ENCODE results near the gene FAH. TPM values are rescaled to one million over a fixed set of nuclear protein-coding genes. Genes with fewer than 3 reads are reported as not detected.
"Not testable (repeated sequence)": the region's sequence is repeated elsewhere in the genome, so short reads cannot be mapped to it uniquely, and the experiment has no call there.

Gene FAH
- total RNA-seq, 1 donor from 2014 or later: 18.0 TPM

- Histone ChIP-seq H3K27ac (replicated peaks) (no peak overlapping the region), H3K27me3 (ENCODE audit: low read depth) (no peaks in the 10 kb centered on the region), H3K4me1 (peaks cover 31% of the 10 kb centered on the region), H3K36me3 (peaks cover 5% of the 10 kb centered on the region), H3K9me3 (replicated peaks) (no peaks in the 10 kb centered on the region), H3K4me3 (no peak overlapping the region)
- no peak for TF ChIP-seq CTCF (IDR thresholded peaks at IDR 0.05; ENCODE audit: borderline replicate concordance)
- DNase-seq: no peak
- intact Hi-C loops (cut with micrococcal nuclease): no loop called here
These were observed 2.2 kb downstream of the FAH start for GRCh38 chr15:80155001-80155377.

GRCh38 chr15:80155378-80156175 lies 2.8 kb downstream of the FAH start:
- H3K27ac ChIP-seq (replicated peaks); H3K9me3 ChIP-seq (replicated peaks); DNase-seq; H3K36me3 ChIP-seq; H3K27me3 ChIP-seq (ENCODE audit: low read depth); intact Hi-C loops (cut with micrococcal nuclease); H3K4me3 ChIP-seq: not testable (repeated sequence)
- peaks cover 35% of the 10 kb centered on the region for H3K4me1 ChIP-seq

GRCh38 chr15:80156176-80156720 lies 3.4 kb downstream of the FAH start:
- intact Hi-C loops (cut with micrococcal nuclease): no loop called here
- H3K36me3 ChIP-seq: peaks cover 9% of the 10 kb centered on the region
- no peak for TF ChIP-seq CTCF (IDR thresholded peaks at IDR 0.05; ENCODE audit: borderline replicate concordance)
- no peak overlapping the region for H3K27ac ChIP-seq (replicated peaks)
- peaks cover 36% of the 10 kb centered on the region for H3K4me1 ChIP-seq
- H3K4me3 ChIP-seq: no peak overlapping the region
- no peaks in the 10 kb centered on the region for H3K27me3 ChIP-seq (ENCODE audit: low read depth)
- H3K9me3 ChIP-seq (replicated peaks): no peaks in the 10 kb centered on the region
- no peak for DNase-seq

GRCh38 chr15:80157215-80157614 lies 4.4 kb downstream of the FAH start:
- no peak for TF ChIP-seq CTCF (IDR thresholded peaks at IDR 0.05; ENCODE audit: borderline replicate concordance)
- Histone ChIP-seq H3K9me3 (replicated peaks) (no peaks in the 10 kb centered on the region), H3K27ac (replicated peaks) (no peak overlapping the region), H3K36me3 (peaks cover 9% of the 10 kb centered on the region), H3K4me1 (peaks cover 27% of the 10 kb centered on the region), H3K27me3 (ENCODE audit: low read depth) (no peaks in the 10 kb centered on the region), H3K4me3 (no peak overlapping the region)
- intact Hi-C loops (cut with micrococcal nuclease): no loop called here
- DNase-seq: no peak

- H3K4me1 ChIP-seq: peaks cover 18% of the 10 kb centered on the region
- H3K4me3 ChIP-seq: no peak overlapping the region
- H3K36me3 ChIP-seq: peaks cover 17% of the 10 kb centered on the region
- H3K27me3 ChIP-seq (ENCODE audit: low read depth): no peaks in the 10 kb centered on the region
- no peak overlapping the region for H3K27ac ChIP-seq (replicated peaks)
- TF ChIP-seq CTCF (IDR thresholded peaks at IDR 0.05; ENCODE audit: borderline replicate concordance): no peak
- DNase-seq: no peak
- H3K9me3 ChIP-seq (replicated peaks): no peaks in the 10 kb centered on the region
- intact Hi-C loops (cut with micrococcal nuclease): no loop called here
These were observed 6.5 kb downstream of the FAH start for GRCh38 chr15:80159301-80159700.
